Measurements from ENCODE around the gene DUSP8.

The DUSP8 gene

DNA sequence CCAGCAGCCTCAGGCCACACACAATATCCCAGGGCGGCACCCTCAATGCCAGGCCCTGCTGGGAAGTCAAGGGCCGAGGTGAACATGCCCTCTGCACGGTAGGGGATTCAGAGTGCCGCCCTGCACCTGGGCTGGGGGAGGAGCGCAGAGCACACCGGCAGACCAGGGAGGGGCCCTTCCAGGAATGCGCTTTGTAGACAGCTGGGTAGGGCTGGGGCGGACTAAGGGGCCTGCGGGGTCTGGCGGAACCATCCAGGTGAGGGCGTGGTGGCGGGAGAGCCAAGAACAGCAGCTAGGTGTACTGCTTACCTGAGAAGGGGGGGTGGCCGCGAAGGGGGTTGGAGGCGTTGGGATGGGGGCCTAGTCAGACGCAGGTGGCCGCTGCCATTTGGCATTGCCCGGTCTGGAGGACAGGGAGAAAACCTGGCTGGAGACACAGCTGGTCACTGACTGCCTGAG is 26.0 kb downstream of the DUSP8 start:
- in situ Hi-C loops (cut with MboI; ENCODE audit: low sequenced_read_pairs, unreplicated experiment), result no loop called here
- TF ChIP-seq, protein P1, sequence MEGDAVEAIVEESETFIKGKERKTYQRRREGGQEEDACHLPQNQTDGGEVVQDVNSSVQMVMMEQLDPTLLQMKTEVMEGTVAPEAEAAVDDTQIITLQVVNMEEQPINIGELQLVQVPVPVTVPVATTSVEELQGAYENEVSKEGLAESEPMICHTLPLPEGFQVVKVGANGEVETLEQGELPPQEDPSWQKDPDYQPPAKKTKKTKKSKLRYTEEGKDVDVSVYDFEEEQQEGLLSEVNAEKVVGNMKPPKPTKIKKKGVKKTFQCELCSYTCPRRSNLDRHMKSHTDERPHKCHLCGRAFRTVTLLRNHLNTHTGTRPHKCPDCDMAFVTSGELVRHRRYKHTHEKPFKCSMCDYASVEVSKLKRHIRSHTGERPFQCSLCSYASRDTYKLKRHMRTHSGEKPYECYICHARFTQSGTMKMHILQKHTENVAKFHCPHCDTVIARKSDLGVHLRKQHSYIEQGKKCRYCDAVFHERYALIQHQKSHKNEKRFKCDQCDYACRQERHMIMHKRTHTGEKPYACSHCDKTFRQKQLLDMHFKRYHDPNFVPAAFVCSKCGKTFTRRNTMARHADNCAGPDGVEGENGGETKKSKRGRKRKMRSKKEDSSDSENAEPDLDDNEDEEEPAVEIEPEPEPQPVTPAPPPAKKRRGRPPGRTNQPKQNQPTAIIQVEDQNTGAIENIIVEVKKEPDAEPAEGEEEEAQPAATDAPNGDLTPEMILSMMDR (IDR thresholded peaks at IDR 0.05; ENCODE audit: borderline replicate concordance, control extremely low read depth, extremely low read depth, insufficient read depth, missing control alignments), result no peak
- DNase-seq (ENCODE audit: low spot score), result no peak

DNA sequence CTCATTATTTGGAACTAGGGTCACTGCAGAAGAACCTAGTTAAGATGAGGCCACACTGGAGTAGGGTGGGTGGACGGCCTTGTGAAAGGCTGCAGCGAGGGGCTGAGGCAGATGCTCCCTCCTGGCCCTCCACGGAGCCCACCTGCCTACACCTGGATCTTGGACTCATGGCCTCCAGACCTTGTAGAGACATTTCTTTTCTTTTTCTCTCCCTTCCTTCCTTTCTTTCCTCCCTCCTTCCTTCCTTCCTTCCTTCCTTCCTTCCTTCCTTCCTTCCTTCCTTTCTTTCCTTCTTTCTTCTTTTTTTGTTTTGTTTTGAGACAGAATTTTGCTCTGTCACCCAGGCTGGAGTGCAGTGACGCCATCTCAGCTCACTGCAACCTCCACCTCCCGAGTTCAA is 26.6 kb downstream of the DUSP8 start:
- TF ChIP-seq, protein P1 (IDR thresholded peaks at IDR 0.05; ENCODE audit: borderline replicate concordance, control extremely low read depth, extremely low read depth, insufficient read depth, missing control alignments), result no peak
- no peak for DNase-seq (ENCODE audit: low spot score)
- in situ Hi-C loops (cut with MboI; ENCODE audit: low sequenced_read_pairs, unreplicated experiment), result no loop called here

DNA sequence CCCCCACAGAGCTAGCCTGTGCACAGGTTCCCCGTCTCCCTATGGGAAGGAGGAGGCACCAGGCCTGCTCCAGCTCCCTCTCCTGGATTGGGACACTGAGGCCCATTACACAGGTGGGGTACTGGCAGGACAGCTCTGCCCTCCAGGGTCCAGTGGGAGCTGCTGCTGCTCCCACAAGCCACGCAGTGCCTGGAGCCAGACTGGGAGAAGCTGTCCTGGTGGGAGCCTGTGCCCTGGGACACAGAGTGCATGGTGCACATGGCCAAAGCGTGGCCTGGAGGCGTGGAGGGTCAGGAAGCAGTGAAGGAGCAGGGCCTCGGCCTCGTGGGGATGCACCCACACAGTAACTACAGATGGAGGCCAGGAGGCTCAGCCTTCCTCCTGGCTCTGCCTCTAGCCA is 27.5 kb downstream of the DUSP8 start:
- TF ChIP-seq, protein P1 (IDR thresholded peaks at IDR 0.05; ENCODE audit: borderline replicate concordance, control extremely low read depth, extremely low read depth, insufficient read depth, missing control alignments), result no peak
- in situ Hi-C loops (cut with MboI; ENCODE audit: low sequenced_read_pairs, unreplicated experiment), result no loop called here

DNA sequence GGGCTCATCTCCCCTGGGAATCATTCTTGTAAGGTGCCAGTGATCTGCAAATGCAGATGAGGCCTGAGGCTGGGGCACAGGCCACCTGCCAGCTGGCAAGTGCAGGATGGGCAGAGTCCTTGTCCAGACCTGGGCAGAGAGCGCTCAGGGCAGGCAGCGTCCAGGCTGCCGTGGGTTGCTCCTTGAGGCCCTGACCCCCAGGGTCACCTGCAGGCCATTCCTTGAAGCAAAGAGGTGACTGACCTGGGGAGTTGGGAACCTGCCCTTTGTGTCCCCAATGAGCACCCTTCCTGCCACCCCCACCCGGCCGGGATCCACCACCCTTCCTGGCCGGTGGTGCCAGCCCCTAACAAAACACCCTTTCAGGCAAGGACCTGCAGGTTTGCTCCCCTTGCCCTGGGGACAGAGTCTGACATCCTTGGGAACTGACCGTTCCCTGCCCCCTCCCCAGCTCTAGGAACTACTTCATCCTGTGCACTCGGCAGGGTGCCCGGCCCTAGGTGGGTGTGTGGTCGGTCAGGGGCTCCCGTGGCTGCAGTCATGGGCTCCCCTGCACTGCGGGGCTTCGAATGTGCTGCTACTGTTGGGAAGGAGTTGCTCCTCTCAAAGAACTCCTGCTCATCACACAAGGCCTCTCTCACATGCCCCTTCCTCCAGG is 28.3 kb downstream of the DUSP8 start:
- TF ChIP-seq, protein P1 (IDR thresholded peaks at IDR 0.05; ENCODE audit: borderline replicate concordance, control extremely low read depth, extremely low read depth, insufficient read depth, missing control alignments), result no peak
- in situ Hi-C loops (cut with MboI; ENCODE audit: low sequenced_read_pairs, unreplicated experiment), result no loop called here
- no peak for DNase-seq (ENCODE audit: low spot score)

More for the DNA sequence above, 27.5 kb downstream of the DUSP8 start:
- no peak for DNase-seq (ENCODE audit: low spot score)

GRCh38 chr11:1542267-1542666 is 29.8 kb downstream of the DUSP8 start:
- in situ Hi-C loops (cut with MboI; ENCODE audit: low sequenced_read_pairs, unreplicated experiment), result no loop called here
- TF ChIP-seq, protein P1 (IDR thresholded peaks at IDR 0.05; ENCODE audit: borderline replicate concordance, control extremely low read depth, extremely low read depth, insufficient read depth, missing control alignments), result no peak
- DNase-seq (ENCODE audit: low spot score), result no peak

- DNase-seq (ENCODE audit: low spot score), result no peak
- in situ Hi-C loops (cut with MboI; ENCODE audit: low sequenced_read_pairs, unreplicated experiment), result no loop called here
- TF ChIP-seq, protein P1 (IDR thresholded peaks at IDR 0.05; ENCODE audit: borderline replicate concordance, control extremely low read depth, extremely low read depth, insufficient read depth, missing control alignments), result no peak
Observed at GRCh38 chr11:1541474-1542204, 30.4 kb downstream of the DUSP8 start.

All from GM13976 (cell line).